Activated B cell treated with CpG ODN at 0.5 μM for 24 hours (primary cell): ENCODE measurements around the gene NMRK2. TPM values are rescaled to one million over a fixed set of nuclear protein-coding genes. Genes with fewer than 3 reads are reported as not detected.

Experiments
- ATAC-seq: fragments of 200-7000 bp; cut with Tn5 transposase; one replicate; pipeline ENCODE4 v1.10.0; 2021; ENCODE audit warnings: low read depth, mild to moderate bottlenecking, moderate library complexity
- CTCF ChIA-PET: fragments of 350-600 bp; sonication (Branson Sonifier 250); formaldehyde crosslinking; loops from one replicate; lab custom pipeline; 2021; ENCODE audit warnings: antibody characterized with exemption; lab: Charles Lee
- POLR2A ChIA-PET: fragments of 350-600 bp; sonication (Branson Sonifier 250); formaldehyde crosslinking; loops from one replicate; lab custom pipeline; 2021; ENCODE audit warnings: antibody characterized with exemption; lab: Charles Lee
- DNase-seq: peaks from one replicate; pipeline ENCODE4 v3.0.0; 2022
- H3K27ac Mint-ChIP-seq: one replicate; pipeline ENCODE4 v1.8.0; 2020; ENCODE audit warnings: mixed read lengths
- H3K27me3 Mint-ChIP-seq: one replicate; pipeline ENCODE4 v1.8.0; 2021; ENCODE audit warnings: mixed read lengths
- H3K36me3 Mint-ChIP-seq: one replicate; pipeline ENCODE4 v1.8.0; 2021; ENCODE audit warnings: low read depth, mixed read lengths
- H3K4me1 Mint-ChIP-seq: one replicate; pipeline ENCODE4 v1.8.0; 2021; ENCODE audit warnings: mixed read lengths
- H3K4me3 Mint-ChIP-seq: one replicate; pipeline ENCODE4 v1.8.0; 2020; ENCODE audit warnings: mild to moderate bottlenecking, mixed read lengths
- H3K9me3 Mint-ChIP-seq: one replicate; pipeline ENCODE4 v1.8.0; 2020; ENCODE audit warnings: mixed read lengths
- CTCF ChIP-seq: fragments of 200-600 bp; IDR thresholded peaks from one replicate; pipeline ENCODE4 v1.8.0; 2022; ENCODE audit warnings: antibody characterized with exemption, mild to moderate bottlenecking
- intact Hi-C: fragments of 100-400 bp; cut with micrococcal nuclease; formaldehyde crosslinking; loops from one replicate; pipeline ENCODE4 v1.15.1; 2024
- total RNA-seq: library from RNA; stranded (reverse); gene quantifications from 2 replicates; pipeline ENCODE4 v1.2.3, GENCODE V29; 2022

NMRK2 gene
- total RNA-seq, 1 donor from 2014 or later = not detected

GRCh38 chr19:3975637-3976087, 42.8 kb downstream of the NMRK2 start:
- H3K4me3 Mint-ChIP-seq = no peak overlapping the region

GRCh38 chr19:3976495-3977241, 43.8 kb downstream of the NMRK2 start:
- Mint-ChIP-seq H3K36me3 (peaks cover 66% of the 10 kb centered on the region), H3K27ac (peak overlapping the region; percentile 50), H3K4me1 (peaks cover 10% of the 10 kb centered on the region), H3K27me3 (no peaks in the 10 kb centered on the region), H3K4me3 (no peak overlapping the region), H3K9me3 (no peaks in the 10 kb centered on the region)
- TF ChIP-seq CTCF = no peak
- intact Hi-C loops = no loop called here
- no peak for DNase-seq
- CTCF ChIA-PET = no interaction called here
- POLR2A ChIA-PET = interaction anchor here (1.6 kb wide), 1 partner anchor 14 kb away, joined by 6 read pairs; no protein-coding TSS in a partner anchor
- ATAC-seq = peak; percentile 7

More at GRCh38 chr19:3975637-3976087, 42.8 kb downstream of the NMRK2 start:
- no peaks in the 10 kb centered on the region for H3K9me3 Mint-ChIP-seq
- peaks cover 13% of the 10 kb centered on the region for H3K4me1 Mint-ChIP-seq
- POLR2A ChIA-PET = interaction anchor here (0.7 to 1.5 kb wide), 6 partner anchors 8 to 271 kb away, joined by 3 to 15 read pairs (median 11); partner anchors contain the start of genes EEF2, MRPL54 and YJU2
- H3K27me3 Mint-ChIP-seq = no peaks in the 10 kb centered on the region
- no peak for TF ChIP-seq CTCF
- peak overlapping the region; percentile 18 for H3K27ac Mint-ChIP-seq
- CTCF ChIA-PET = interaction anchor here (0.6 kb wide), 1 partner anchor 12 kb away, joined by 4 read pairs; no protein-coding TSS in a partner anchor
- no peak for DNase-seq
- H3K36me3 Mint-ChIP-seq = peaks cover 58% of the 10 kb centered on the region
- ATAC-seq = no peak
- intact Hi-C loops = no loop called here

- intact Hi-C loops = no loop called here
- CTCF ChIA-PET = no interaction called here
- Mint-ChIP-seq H3K9me3 (no peaks in the 10 kb centered on the region), H3K4me1 (peaks cover 12% of the 10 kb centered on the region), H3K27ac (no peak overlapping the region), H3K27me3 (no peaks in the 10 kb centered on the region), H3K4me3 (no peak overlapping the region), H3K36me3 (peaks cover 74% of the 10 kb centered on the region)
- DNase-seq (no peak), ATAC-seq (peak; percentile 16)
- TF ChIP-seq CTCF = no peak
- POLR2A ChIA-PET = interaction anchor here (1.4 to 1.6 kb wide), 2 partner anchors 10 to 13 kb away, joined by 4 to 6 read pairs; no protein-coding TSS in a partner anchor
Observed at GRCh38 chr19:3977242-3978143, 44.6 kb downstream of the NMRK2 start.

GRCh38 chr19:3978145-3978544, 45.3 kb downstream of the NMRK2 start:
- H3K4me1 Mint-ChIP-seq = peaks cover 18% of the 10 kb centered on the region
- no peak for TF ChIP-seq CTCF
- no peaks in the 10 kb centered on the region for H3K9me3 Mint-ChIP-seq
- H3K36me3 Mint-ChIP-seq = peaks cover 78% of the 10 kb centered on the region
- intact Hi-C loops = no loop called here
- no peak for ATAC-seq
- POLR2A ChIA-PET = interaction anchor here (1.4 kb wide), 1 partner anchor 10 kb away, joined by 4 read pairs; no protein-coding TSS in a partner anchor
- CTCF ChIA-PET = no interaction called here
- no peak overlapping the region for H3K4me3 Mint-ChIP-seq
- H3K27ac Mint-ChIP-seq = peak overlapping the region; percentile 12
- no peaks in the 10 kb centered on the region for H3K27me3 Mint-ChIP-seq
- no peak for DNase-seq
